Heart left ventricle (tissue), 16 donors: Measurements from ENCODE around the gene SMURF1. TPM values are rescaled to one million over a fixed set of nuclear protein-coding genes. Genes with fewer than 3 reads are reported as not detected.

Experiments used
- ATAC-seq, 4 donors: fragments of 200-7000 bp; cut with Tn5 transposase; one replicate each; pipeline ENCODE4 v1.9.1; 2020 to 2022; ENCODE audit warnings: moderate library complexity in 4 of 4, mild to moderate bottlenecking in 3 of 4, moderate number of reproducible peaks in 1 of 4
- DNase-seq, 5 donors: peaks; one replicate each; pipeline ENCODE4 v3.0.0-alpha.2; 2020
- H3K27ac ChIP-seq, 12 donors: fragments of 200-600 bp; sonication (generic) in 4 of 12; one replicate each; pipeline versions ENCODE4 v1.5.0 to v1.8.0; 2016 to 2022; ENCODE audit warnings: mild to moderate bottlenecking in 2 of 12
- H3K27me3 ChIP-seq, 9 donors: fragments of 200-600 bp; sonication (generic) in 2 of 9; one replicate each; pipeline versions ENCODE4 v1.5.1 to v1.8.0; 2016 to 2022; ENCODE audit warnings: mild to moderate bottlenecking in 3 of 9
- H3K36me3 ChIP-seq, 9 donors: fragments of 200-600 bp; sonication (generic) in 2 of 9; one replicate each; pipeline versions ENCODE4 v1.5.0 to v1.8.0; 2018 to 2022; ENCODE audit warnings: mild to moderate bottlenecking in 2 of 9
- H3K4me1 ChIP-seq, 12 donors: fragments of 200-600 bp; sonication (generic) in 4 of 12; one replicate each; pipeline versions ENCODE4 v1.5.0 to v1.8.0; 2016 to 2022; ENCODE audit warnings: mild to moderate bottlenecking in 3 of 12
- H3K4me3 ChIP-seq, 12 donors: fragments of 200-600 bp; sonication (generic) in 4 of 12; one replicate each; pipeline versions ENCODE4 v1.5.0 to v1.8.0; 2017 to 2022; ENCODE audit warnings: mild to moderate bottlenecking in 9 of 12, moderate library complexity in 4 of 12
- H3K9me3 ChIP-seq, 12 donors: fragments of 200-600 bp; sonication (generic) in 4 of 12; one replicate each; pipeline versions ENCODE4 v1.5.0 to v1.8.0; 2016 to 2022; ENCODE audit warnings: mild to moderate bottlenecking in 1 of 12
- POLR2A ChIP-seq, 2 donors: fragments of 450-650 bp; IDR thresholded peaks; one replicate each; pipeline ENCODE4 v1.6.1; 2017; ENCODE audit warnings: antibody characterized with exemption in 2 of 2, mild to moderate bottlenecking in 2 of 2, moderate library complexity in 2 of 2
- WGBS, 4 donors: extraction: QIAGEN DNeasy Blood & Tissue Kit in 2 of 4; methylation state at CpG; one replicate each; pipeline versions ENCODE4 v1.1.5 to v1.1.7; 2013 to 2018; 5-methylcytosine and 5-hydroxymethylcytosine counted together
- intact Hi-C, 10 donors: fragments of 100-400 bp; cut with DNase I; formaldehyde crosslinking; loops; one replicate each; pipeline versions ENCODE4 v1.11.1 to v1.14.2; 2022
- polyA plus RNA-seq, 2 donors: library from polyadenylated mRNA; stranded (reverse); fragments of 200-250 nt; gene quantifications; one replicate each; pipeline ENCODE4 v1.2.3, GENCODE V29; 2013
- total RNA-seq, 9 donors: library from RNA; depleted of rRNA in 2 of 9; stranded (reverse); fragments of >200 nt in 2 of 9; fragmentation: NEBNext Ultra II Directional in 3 of 9; extraction: Animal tissue kit (Norgen Biotek cat#: 25700) in 3 of 9; gene quantifications; one replicate each; pipeline versions ENCODE4 v1.1.0 to v1.2.4, GENCODE V29; 2016 to 2023
- TF ChIP-seq, protein P1 (sequence below), 12 donors: fragments of 200-600 bp; sonication (generic) in 4 of 12; IDR thresholded peaks; one replicate each; pipeline versions ENCODE4 v1.5.0 to v1.8.0; 2018 to 2022; ENCODE audit warnings: antibody characterized with exemption in 12 of 12, mild to moderate bottlenecking in 5 of 12
- donor health status: ischemic (EF 13 %, LVEDD 7.1; RV severe dilation, severe dysfunction).
- donor health status: healthy with polysubstance abuse.
- donor health status: DM: no; HTN: yes; CAD: no.
- donor health status: DM: no; HTN: no; CAD: no.
- donor health status: ischemic (EF 25% LVEDD 6.9; RV normal size, moderate dysfunction).
- donor health status: ischemic (EF 25% LVEDD 5.7; RV mildly dilated, moderate dysfunction).
- donor health status: healthy.
- donor health status: DM: yes; HTN: yes; CAD: no.
- donor health status: ischemic (EF 35%, LVEDD 5.7; RV mildly dilated, moderate dysfunction).
- donor health status: nonischemic (EF 11% LVEDD 7.7; RV severe dilation, severe dysfunction).
- donor health status: DM: yes; HTN: yes; CAD: no.
- donor health status: PGD.
- donor health status: ischemic (EF 29% LVEDD 5.4; RV normal size, mild dysfunction).
- donor health status: nonischemic (EF 23%, LVEDD 6.1; RV moderate dilation, normal function).

SMURF1 gene
- total and polyA plus RNA-seq, 11 donors, result 3.5 to 15.4 (median 12.4) TPM

DNA sequence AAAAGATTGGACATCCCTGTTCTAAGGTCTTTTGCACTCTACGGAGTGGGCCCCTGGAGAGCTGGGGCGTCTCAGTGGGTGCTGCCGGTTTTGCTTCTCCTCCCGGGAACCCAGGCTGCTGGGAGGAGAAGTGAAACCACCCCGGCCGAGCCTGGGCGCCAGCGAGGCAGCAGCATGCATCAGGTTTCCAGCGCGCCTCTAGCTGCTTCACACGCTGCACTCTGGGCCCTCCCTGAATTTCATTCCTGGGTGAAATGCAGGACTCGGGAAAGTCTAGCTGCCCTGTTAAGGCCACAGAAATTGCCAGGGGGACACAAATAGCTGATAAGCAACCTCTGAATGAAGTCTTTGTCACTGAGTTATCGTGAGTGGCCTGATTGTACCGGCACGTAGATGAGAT is 138.1 kb downstream of the SMURF1 start:
- WGBS, 4 donors, result 66 to 74% (median 71%) methylated on average over 15 of the region's 15 CpGs
- Histone ChIP-seq H3K27me3 (no peaks in the 10 kb centered on the region), H3K36me3 (peaks cover 0 to 99% (median 92%) of the 10 kb centered on the region in 9 donors), H3K27ac (no peak overlapping the region), H3K4me1 (no peaks in the 10 kb centered on the region), H3K9me3 (no peaks in the 10 kb centered on the region), H3K4me3 (no peak overlapping the region)
- intact Hi-C loops, result no loop called here
- ATAC-seq (no peak), DNase-seq (no peak)
- TF ChIP-seq, protein P1, sequence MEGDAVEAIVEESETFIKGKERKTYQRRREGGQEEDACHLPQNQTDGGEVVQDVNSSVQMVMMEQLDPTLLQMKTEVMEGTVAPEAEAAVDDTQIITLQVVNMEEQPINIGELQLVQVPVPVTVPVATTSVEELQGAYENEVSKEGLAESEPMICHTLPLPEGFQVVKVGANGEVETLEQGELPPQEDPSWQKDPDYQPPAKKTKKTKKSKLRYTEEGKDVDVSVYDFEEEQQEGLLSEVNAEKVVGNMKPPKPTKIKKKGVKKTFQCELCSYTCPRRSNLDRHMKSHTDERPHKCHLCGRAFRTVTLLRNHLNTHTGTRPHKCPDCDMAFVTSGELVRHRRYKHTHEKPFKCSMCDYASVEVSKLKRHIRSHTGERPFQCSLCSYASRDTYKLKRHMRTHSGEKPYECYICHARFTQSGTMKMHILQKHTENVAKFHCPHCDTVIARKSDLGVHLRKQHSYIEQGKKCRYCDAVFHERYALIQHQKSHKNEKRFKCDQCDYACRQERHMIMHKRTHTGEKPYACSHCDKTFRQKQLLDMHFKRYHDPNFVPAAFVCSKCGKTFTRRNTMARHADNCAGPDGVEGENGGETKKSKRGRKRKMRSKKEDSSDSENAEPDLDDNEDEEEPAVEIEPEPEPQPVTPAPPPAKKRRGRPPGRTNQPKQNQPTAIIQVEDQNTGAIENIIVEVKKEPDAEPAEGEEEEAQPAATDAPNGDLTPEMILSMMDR (IDR thresholded peaks at IDR 0.05), result no peak
- no peak for TF ChIP-seq POLR2A (IDR thresholded peaks at IDR 0.05)

DNA sequence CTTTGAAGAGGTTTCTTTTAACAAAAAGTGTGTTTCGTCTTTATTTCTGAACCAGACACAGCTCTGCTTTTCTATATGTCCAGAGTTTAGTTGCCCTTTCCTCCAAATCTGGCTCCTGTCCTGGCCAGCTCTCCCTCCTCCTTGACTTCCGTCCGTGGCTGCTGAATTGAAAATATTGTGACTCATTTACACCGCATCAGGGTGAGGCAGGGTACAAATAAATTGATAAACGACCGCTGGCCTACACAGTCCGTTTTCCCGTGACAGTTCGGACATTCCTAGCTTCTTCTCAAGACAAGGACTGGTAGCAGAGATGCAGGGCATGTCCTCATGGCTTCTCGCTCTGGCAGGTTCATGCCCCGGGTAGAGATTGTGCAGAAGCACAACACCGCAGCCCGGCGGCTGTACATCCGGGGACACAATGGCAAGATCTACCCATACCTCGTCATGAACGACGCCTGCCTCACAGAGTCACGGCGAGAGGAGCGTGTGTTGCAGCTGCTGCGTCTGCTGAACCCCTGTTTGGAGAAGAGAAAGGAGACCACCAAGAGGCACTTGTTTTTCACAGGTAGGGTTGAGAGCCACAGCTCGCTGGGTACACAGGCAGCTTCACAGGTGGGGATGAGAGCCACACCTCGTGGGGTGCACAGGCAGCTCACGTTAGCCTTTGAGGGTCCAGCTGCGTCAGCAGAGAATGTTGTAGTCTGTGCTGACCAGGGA is 139.0 kb downstream of the SMURF1 start:
- no peaks in the 10 kb centered on the region for H3K27me3 ChIP-seq
- intact Hi-C loops, result no loop called here
- 93 to 94% (median 94%) methylated on average over 26 of the region's 26 CpGs for WGBS, 4 donors
- H3K4me1 ChIP-seq, result no peaks in the 10 kb centered on the region
- DNase-seq (no peak), ATAC-seq (no peak)
- TF ChIP-seq, protein P1 (IDR thresholded peaks at IDR 0.05), result no peak
- TF ChIP-seq POLR2A (IDR thresholded peaks at IDR 0.05), result no peak
- no peaks in the 10 kb centered on the region for H3K9me3 ChIP-seq
- H3K4me3 ChIP-seq, result no peak overlapping the region
- H3K27ac ChIP-seq, result no peak overlapping the region
- H3K36me3 ChIP-seq, result peaks cover 0 to 99% (median 92%) of the 10 kb centered on the region in 9 donors

DNA sequence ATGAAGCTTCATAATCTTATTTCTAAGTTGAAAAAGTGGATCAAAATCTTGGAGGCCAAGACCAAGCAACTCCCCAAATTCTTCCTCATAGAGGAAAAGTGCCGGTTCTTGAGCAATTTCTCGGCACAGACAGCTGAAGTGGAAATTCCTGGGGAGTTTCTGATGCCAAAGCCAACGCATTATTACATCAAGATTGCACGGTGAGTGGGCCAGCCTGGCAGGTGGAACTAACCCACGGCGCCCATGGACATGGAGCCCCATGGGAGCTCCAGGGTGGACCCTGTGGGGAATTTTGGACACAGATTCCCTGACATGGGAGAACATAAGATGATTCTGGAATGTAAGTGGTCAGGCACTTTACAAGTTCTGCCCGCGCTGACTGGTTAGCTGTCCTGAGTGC is 139.7 kb downstream of the SMURF1 start:
- WGBS, 4 donors, result 89 to 95% (median 90%) methylated on average over 8 of the region's 8 CpGs
- H3K27me3 ChIP-seq, result no peaks in the 10 kb centered on the region
- no peaks in the 10 kb centered on the region for H3K9me3 ChIP-seq
- intact Hi-C loops, result no loop called here
- no peak for TF ChIP-seq POLR2A (IDR thresholded peaks at IDR 0.05)
- TF ChIP-seq, protein P1 (IDR thresholded peaks at IDR 0.05), result no peak
- no peak overlapping the region for H3K4me3 ChIP-seq
- no peaks in the 10 kb centered on the region for H3K4me1 ChIP-seq
- H3K36me3 ChIP-seq, result peaks cover 0 to 99% (median 94%) of the 10 kb centered on the region in 9 donors
- DNase-seq, result no peak
- H3K27ac ChIP-seq, result no peak overlapping the region
- no peak for ATAC-seq

GRCh38 chr7:99003419-99003818 is 140.5 kb downstream of the SMURF1 start:
- Histone ChIP-seq H3K27ac (no peak overlapping the region), H3K36me3 (peaks cover 0 to 99% (median 93%) of the 10 kb centered on the region in 9 donors), H3K27me3 (no peaks in the 10 kb centered on the region), H3K9me3 (no peaks in the 10 kb centered on the region), H3K4me3 (no peak overlapping the region), H3K4me1 (peaks cover 0 to 3% (median 0%) of the 10 kb centered on the region in 12 donors)
- DNase-seq (no peak), ATAC-seq (no peak)
- intact Hi-C loops, result no loop called here
- TF ChIP-seq, protein P1 (IDR thresholded peaks at IDR 0.05), result no peak
- TF ChIP-seq POLR2A (IDR thresholded peaks at IDR 0.05), result no peak
- WGBS, 4 donors, result 87 to 92% (median 91%) methylated on average over 15 of the region's 15 CpGs
